ENCODE results near the gene ALDH4A1. TPM values are rescaled to one million over a fixed set of nuclear protein-coding genes. Genes with fewer than 3 reads are reported as not detected.

Gene ALDH4A1
- total RNA-seq, 1 experiment from 2014 or later, result 31.0 TPM

- Mint-ChIP-seq H3K4me3 (no peak overlapping the region), H3K36me3 (no peaks in the 10 kb centered on the region), H3K27ac (no peak overlapping the region), H3K27me3 (ENCODE audit: low read depth) (no peaks in the 10 kb centered on the region; the same call in 1 of the 2 replicates), H3K9me3 (no peaks in the 10 kb centered on the region), H3K4me1 (no peaks in the 10 kb centered on the region)
- POLR2A ChIA-PET, result no interaction called here
- no peak for TF ChIP-seq NFATC4 (CRISPR knock-in tag; IDR thresholded peaks at IDR 0.05)
- CTCF ChIA-PET, result interaction anchor here (1.9 to 2.1 kb wide), 2 partner anchors 10 to 19 kb away, joined by 7 read pairs; no protein-coding TSS in a partner anchor
- DNase-seq (ENCODE audit: low spot score) (no peak), ATAC-seq (no peak)
Observed at GRCh38 chr1:18865176-18865575, 37.2 kb downstream of the ALDH4A1 start.

- ATAC-seq, result no peak
- TF ChIP-seq OVOL2 (CRISPR knock-in tag; IDR thresholded peaks at IDR 0.05; ENCODE audit: borderline replicate concordance) (no peak), ESRRA (CRISPR knock-in tag; IDR thresholded peaks at IDR 0.05; ENCODE audit: borderline replicate concordance) (no peak), STAT6 (CRISPR knock-in tag; conservative IDR thresholded peaks at IDR 0.05; ENCODE audit: low read depth) (no peak), TCF7 (CRISPR knock-in tag; IDR thresholded peaks at IDR 0.05; ENCODE audit: low read depth) (no peak), PRRX2 (CRISPR knock-in tag; IDR thresholded peaks at IDR 0.05) (no peak), TEAD4 (CRISPR knock-in tag; IDR thresholded peaks at IDR 0.05) (no peak), IRF1 (CRISPR knock-in tag; IDR thresholded peaks at IDR 0.05) (no peak), ZNF232 (CRISPR knock-in tag; IDR thresholded peaks at IDR 0.05) (no peak), SOX15 (CRISPR knock-in tag; IDR thresholded peaks at IDR 0.05) (no peak), NFYB (CRISPR knock-in tag; conservative IDR thresholded peaks at IDR 0.05; ENCODE audit: low read depth) (no peak), GTF2I (CRISPR knock-in tag; conservative IDR thresholded peaks at IDR 0.05) (no peak), CTCF (IDR thresholded peaks at IDR 0.05) (no peak), E2F5 (CRISPR knock-in tag; IDR thresholded peaks at IDR 0.05) (no peak), CREM (CRISPR knock-in tag; IDR thresholded peaks at IDR 0.05) (no peak)
- no peaks in the 10 kb centered on the region for H3K36me3 Mint-ChIP-seq
- ChIA-PET POLR2A (no interaction called here), CTCF (no interaction called here)
- DNase-seq (ENCODE audit: low spot score), result no peak
- no peak overlapping the region for H3K27ac Mint-ChIP-seq
- no peaks in the 10 kb centered on the region for H3K9me3 Mint-ChIP-seq
- no peaks in the 10 kb centered on the region for H3K4me1 Mint-ChIP-seq
- H3K4me3 Mint-ChIP-seq, result no peak overlapping the region
- H3K27me3 Mint-ChIP-seq (ENCODE audit: low read depth), result no peaks in the 10 kb centered on the region; the same call in 1 of the 2 replicates
Observed at GRCh38 chr1:18861590-18861989, 40.8 kb downstream of the ALDH4A1 start.

GRCh38 chr1:18861082-18861481 is 41.3 kb downstream of the ALDH4A1 start:
- ChIA-PET CTCF (interaction anchor here (0.6 to 1.1 kb wide), 2 partner anchors 14 to 427 kb away, joined by 3 to 4 read pairs; no protein-coding TSS in a partner anchor), POLR2A (no interaction called here)
- Mint-ChIP-seq H3K36me3 (no peaks in the 10 kb centered on the region), H3K4me3 (no peak overlapping the region), H3K4me1 (no peaks in the 10 kb centered on the region), H3K9me3 (no peaks in the 10 kb centered on the region), H3K27me3 (ENCODE audit: low read depth) (no peaks in the 10 kb centered on the region; the same call in 1 of the 2 replicates), H3K27ac (no peak overlapping the region)
- no peak for DNase-seq (ENCODE audit: low spot score)
- ATAC-seq, result no peak
- TF ChIP-seq JAZF1 (CRISPR knock-in tag; IDR thresholded peaks at IDR 0.05) (no peak), USF1 (CRISPR knock-in tag; IDR thresholded peaks at IDR 0.05) (no peak), SOX15 (CRISPR knock-in tag; IDR thresholded peaks at IDR 0.05) (no peak), ZNF219 (CRISPR knock-in tag; IDR thresholded peaks at IDR 0.05; ENCODE audit: borderline replicate concordance) (no peak), ZNF317 (CRISPR knock-in tag; IDR thresholded peaks at IDR 0.05; ENCODE audit: borderline replicate concordance, low read depth) (no peak), ZBTB43 (CRISPR knock-in tag; IDR thresholded peaks at IDR 0.05) (no peak), CBFB (CRISPR knock-in tag; IDR thresholded peaks at IDR 0.05; ENCODE audit: low read depth) (no peak), NFE2L1 (CRISPR knock-in tag; IDR thresholded peaks at IDR 0.05) (no peak), PRRX2 (CRISPR knock-in tag; IDR thresholded peaks at IDR 0.05) (no peak), MLX (CRISPR knock-in tag; IDR thresholded peaks at IDR 0.05) (no peak), E2F5 (CRISPR knock-in tag; IDR thresholded peaks at IDR 0.05) (no peak), JUN (CRISPR knock-in tag; IDR thresholded peaks at IDR 0.05) (no peak)
